Measurements from ENCODE around the gene TP53BP1. TPM values are rescaled to one million over a fixed set of nuclear protein-coding genes. Genes with fewer than 3 reads are reported as not detected.

TP53BP1 gene
- total RNA-seq, 1 donor: 30.6 TPM

DNA sequence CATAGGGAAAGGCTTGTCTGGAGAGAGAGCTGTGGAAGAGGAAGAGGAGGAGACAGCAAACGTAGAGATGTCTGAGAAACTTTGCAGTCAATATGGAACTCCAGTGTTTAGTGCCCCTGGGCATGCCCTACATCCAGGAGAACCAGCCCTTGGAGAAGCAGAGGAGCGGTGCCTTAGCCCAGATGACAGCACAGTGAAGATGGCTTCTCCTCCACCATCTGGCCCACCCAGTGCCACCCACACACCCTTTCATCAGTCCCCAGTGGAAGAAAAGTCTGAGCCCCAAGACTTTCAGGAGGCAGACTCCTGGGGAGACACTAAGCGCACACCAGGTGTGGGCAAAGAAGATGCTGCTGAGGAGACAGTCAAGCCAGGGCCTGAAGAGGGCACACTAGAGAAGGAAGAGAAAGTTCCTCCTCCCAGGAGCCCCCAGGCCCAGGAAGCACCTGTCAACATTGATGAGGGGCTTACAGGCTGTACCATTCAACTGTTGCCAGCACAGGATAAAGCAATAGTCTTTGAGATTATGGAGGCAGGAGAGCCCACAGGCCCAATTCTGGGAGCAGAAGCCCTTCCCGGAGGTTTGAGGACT lies 31.4 kb upstream of the TP53BP1 start:
- Histone ChIP-seq H3K4me1 (ENCODE audit: insufficient read depth, low read length) (no peaks in the 10 kb centered on the region), H3K9me3 (ENCODE audit: low read depth, low read length) (no peaks in the 10 kb centered on the region), H3K4me3 (ENCODE audit: low read length) (no peak overlapping the region), H3K27me3 (ENCODE audit: insufficient read depth, low read length) (no peaks in the 10 kb centered on the region)

- H3K4me3 ChIP-seq (ENCODE audit: low read length): no peak overlapping the region
- H3K4me1 ChIP-seq (ENCODE audit: insufficient read depth, low read length): no peaks in the 10 kb centered on the region
- H3K27me3 ChIP-seq (ENCODE audit: insufficient read depth, low read length): no peaks in the 10 kb centered on the region
- no peaks in the 10 kb centered on the region for H3K9me3 ChIP-seq (ENCODE audit: low read depth, low read length)
These were observed 30.7 kb upstream of the TP53BP1 start for GRCh38 chr15:43523646-43524045.

DNA sequence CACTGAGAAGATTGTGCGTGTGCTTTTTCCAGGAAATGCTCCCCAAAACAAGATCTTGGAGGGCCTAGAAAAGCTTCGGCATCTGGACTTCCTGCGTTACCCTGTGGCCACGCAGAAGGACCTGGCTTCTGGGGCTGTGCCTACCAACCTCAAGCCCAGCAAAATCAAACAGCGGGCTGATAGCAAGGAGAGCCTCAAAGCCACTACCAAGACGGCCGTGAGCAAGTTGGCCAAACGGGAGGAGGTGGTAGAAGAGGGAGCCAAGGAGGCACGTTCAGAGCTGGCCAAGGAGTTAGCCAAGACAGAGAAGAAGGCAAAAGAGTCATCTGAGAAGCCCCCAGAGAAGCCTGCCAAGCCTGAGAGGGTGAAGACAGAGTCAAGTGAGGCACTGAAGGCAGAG lies 29.3 kb upstream of the TP53BP1 start:
- H3K27me3 ChIP-seq (ENCODE audit: insufficient read depth, low read length): peaks cover 4% of the 10 kb centered on the region
- no peak overlapping the region for H3K4me3 ChIP-seq (ENCODE audit: low read length)
- peaks cover 8% of the 10 kb centered on the region for H3K4me1 ChIP-seq (ENCODE audit: insufficient read depth, low read length)
- H3K9me3 ChIP-seq (ENCODE audit: low read depth, low read length): no peaks in the 10 kb centered on the region

DNA sequence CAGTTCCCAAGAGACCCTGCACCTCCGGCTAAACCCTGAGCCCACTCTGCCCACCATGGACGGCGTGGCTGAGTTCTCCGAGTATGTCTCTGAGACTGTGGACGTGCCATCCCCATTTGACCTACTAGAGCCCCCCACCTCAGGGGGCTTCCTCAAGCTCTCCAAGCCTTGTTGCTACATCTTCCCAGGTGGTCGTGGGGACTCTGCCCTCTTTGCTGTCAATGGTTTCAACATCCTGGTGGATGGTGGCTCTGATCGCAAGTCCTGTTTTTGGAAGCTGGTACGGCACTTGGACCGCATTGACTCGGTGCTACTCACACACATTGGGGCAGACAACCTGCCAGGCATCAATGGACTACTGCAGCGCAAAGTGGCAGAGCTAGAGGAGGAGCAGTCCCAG lies 28.5 kb upstream of the TP53BP1 start:
- Histone ChIP-seq H3K4me3 (ENCODE audit: low read length) (no peak overlapping the region), H3K9me3 (ENCODE audit: low read depth, low read length) (no peaks in the 10 kb centered on the region), H3K27me3 (ENCODE audit: insufficient read depth, low read length) (peaks cover 7% of the 10 kb centered on the region), H3K4me1 (ENCODE audit: insufficient read depth, low read length) (peaks cover 8% of the 10 kb centered on the region)

GRCh38 chr15:43520138-43520537 lies 27.2 kb upstream of the TP53BP1 start:
- Histone ChIP-seq H3K4me3 (ENCODE audit: low read length) (no peak overlapping the region), H3K9me3 (ENCODE audit: low read depth, low read length) (no peaks in the 10 kb centered on the region), H3K27me3 (ENCODE audit: insufficient read depth, low read length) (peaks cover 10% of the 10 kb centered on the region), H3K4me1 (ENCODE audit: insufficient read depth, low read length) (peaks cover 8% of the 10 kb centered on the region)

GRCh38 chr15:43519196-43519595 lies 26.2 kb upstream of the TP53BP1 start:
- H3K4me3 ChIP-seq (ENCODE audit: low read length): no peak overlapping the region
- peaks cover 10% of the 10 kb centered on the region for H3K27me3 ChIP-seq (ENCODE audit: insufficient read depth, low read length)
- peaks cover 8% of the 10 kb centered on the region for H3K4me1 ChIP-seq (ENCODE audit: insufficient read depth, low read length)
- no peaks in the 10 kb centered on the region for H3K9me3 ChIP-seq (ENCODE audit: low read depth, low read length)

- peaks cover 10% of the 10 kb centered on the region for H3K27me3 ChIP-seq (ENCODE audit: insufficient read depth, low read length)
- H3K9me3 ChIP-seq (ENCODE audit: low read depth, low read length): no peaks in the 10 kb centered on the region
- H3K4me3 ChIP-seq (ENCODE audit: low read length): no peak overlapping the region
- peaks cover 8% of the 10 kb centered on the region for H3K4me1 ChIP-seq (ENCODE audit: insufficient read depth, low read length)
These were observed 25.3 kb upstream of the TP53BP1 start for GRCh38 chr15:43518197-43518761.

GRCh38 chr15:43517354-43518196 lies 24.6 kb upstream of the TP53BP1 start, which contains the start of gene MAP1A:
Gene MAP1A (plus strand): TSS chr15:43517608. CDS start chr15:43521474, 3,866 bp downstream.
- no peak within 1 kb of the TSS for H3K4me3 ChIP-seq (ENCODE audit: low read length)
- H3K27me3 ChIP-seq (ENCODE audit: insufficient read depth, low read length): peaks cover 10% of the 10 kb centered on the region
- no peaks in the 10 kb centered on the region for H3K9me3 ChIP-seq (ENCODE audit: low read depth, low read length)
- H3K4me1 ChIP-seq (ENCODE audit: insufficient read depth, low read length): peaks cover 8% of the 10 kb centered on the region

GRCh38 chr15:43516801-43517353 lies 23.9 kb upstream of the TP53BP1 start:
- H3K27me3 ChIP-seq (ENCODE audit: insufficient read depth, low read length): peaks cover 10% of the 10 kb centered on the region
- peaks cover 8% of the 10 kb centered on the region for H3K4me1 ChIP-seq (ENCODE audit: insufficient read depth, low read length)
- no peaks in the 10 kb centered on the region for H3K9me3 ChIP-seq (ENCODE audit: low read depth, low read length)
- no peak overlapping the region for H3K4me3 ChIP-seq (ENCODE audit: low read length)

- Histone ChIP-seq H3K9me3 (ENCODE audit: low read depth, low read length) (no peaks in the 10 kb centered on the region), H3K4me1 (ENCODE audit: insufficient read depth, low read length) (peaks cover 13% of the 10 kb centered on the region), H3K27me3 (ENCODE audit: insufficient read depth, low read length) (peaks cover 10% of the 10 kb centered on the region), H3K4me3 (ENCODE audit: low read length) (no peak overlapping the region)
These were observed 23.2 kb upstream of the TP53BP1 start for GRCh38 chr15:43516185-43516584.

DNA sequence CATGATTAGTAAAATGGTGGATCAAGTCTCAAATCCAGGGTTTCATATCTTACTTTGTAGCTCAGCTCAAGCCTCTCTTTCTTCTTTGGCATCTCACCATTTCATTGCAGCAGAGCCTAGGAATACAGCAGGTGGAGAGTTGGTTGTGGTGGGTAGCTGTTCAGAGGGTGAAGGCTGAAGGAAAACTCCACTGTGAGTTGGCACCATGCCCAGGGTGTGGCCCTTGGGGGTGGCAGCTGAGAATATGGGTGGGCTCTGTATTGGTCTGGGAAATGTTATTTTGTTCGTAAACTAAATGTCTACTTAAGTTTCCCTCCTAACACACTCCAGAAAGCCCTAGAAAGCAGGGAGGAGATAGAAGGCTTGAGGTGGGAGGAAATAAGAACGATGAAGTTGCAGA lies 22.8 kb upstream of the TP53BP1 start:
- H3K9me3 ChIP-seq (ENCODE audit: low read depth, low read length): no peaks in the 10 kb centered on the region
- no peak overlapping the region for H3K4me3 ChIP-seq (ENCODE audit: low read length)
- peaks cover 10% of the 10 kb centered on the region for H3K27me3 ChIP-seq (ENCODE audit: insufficient read depth, low read length)
- H3K4me1 ChIP-seq (ENCODE audit: insufficient read depth, low read length): peaks cover 16% of the 10 kb centered on the region

- H3K4me1 ChIP-seq (ENCODE audit: insufficient read depth, low read length): peaks cover 25% of the 10 kb centered on the region
- peaks cover 10% of the 10 kb centered on the region for H3K27me3 ChIP-seq (ENCODE audit: insufficient read depth, low read length)
- no peak overlapping the region for H3K4me3 ChIP-seq (ENCODE audit: low read length)
- H3K9me3 ChIP-seq (ENCODE audit: low read depth, low read length): no peaks in the 10 kb centered on the region
These were observed 21.5 kb upstream of the TP53BP1 start for GRCh38 chr15:43514241-43515057.

GRCh38 chr15:43513550-43513949 lies 20.6 kb upstream of the TP53BP1 start:
- no peak overlapping the region for H3K4me3 ChIP-seq (ENCODE audit: low read length)
- H3K4me1 ChIP-seq (ENCODE audit: insufficient read depth, low read length): peaks cover 25% of the 10 kb centered on the region
- H3K27me3 ChIP-seq (ENCODE audit: insufficient read depth, low read length): peaks cover 10% of the 10 kb centered on the region

GRCh38 chr15:43511012-43511885 lies 18.3 kb upstream of the TP53BP1 start:
- peak overlapping the region; percentile 65 for H3K4me3 ChIP-seq (ENCODE audit: low read length)
- peaks cover 1% of the 10 kb centered on the region for H3K27me3 ChIP-seq (ENCODE audit: insufficient read depth, low read length)
- no peaks in the 10 kb centered on the region for H3K9me3 ChIP-seq (ENCODE audit: low read depth, low read length)
- peaks cover 17% of the 10 kb centered on the region for H3K4me1 ChIP-seq (ENCODE audit: insufficient read depth, low read length)

More at GRCh38 chr15:43513550-43513949, 20.6 kb upstream of the TP53BP1 start:
- H3K9me3 ChIP-seq (ENCODE audit: low read depth, low read length): no peaks in the 10 kb centered on the region
